Measurements from ENCODE around the gene TCF20.

- no peak for TF ChIP-seq CTCF (IDR thresholded peaks at IDR 0.05)
- TF ChIP-seq POLR2A (IDR thresholded peaks at IDR 0.05) = no peak
Observed at GRCh38 chr22:42263944-42264343, 6.5 kb downstream of the TCF20 start.

Measured in uterus (tissue), 2 donors.